NCI-H446 treated with DMSO at 0.1 percent for 48 hours (cell line): ENCODE measurements around the gene IL23R.

ENCODE experiments used
- DNase-seq: peaks from one replicate; lab custom pipeline; 2025; lab: John Stamatoyannopoulos, UW

The IL23R gene

GRCh38 chr1:67149179-67149770, 17.0 kb upstream of the IL23R start:
- DNase-seq = peak; percentile 46

DNA sequence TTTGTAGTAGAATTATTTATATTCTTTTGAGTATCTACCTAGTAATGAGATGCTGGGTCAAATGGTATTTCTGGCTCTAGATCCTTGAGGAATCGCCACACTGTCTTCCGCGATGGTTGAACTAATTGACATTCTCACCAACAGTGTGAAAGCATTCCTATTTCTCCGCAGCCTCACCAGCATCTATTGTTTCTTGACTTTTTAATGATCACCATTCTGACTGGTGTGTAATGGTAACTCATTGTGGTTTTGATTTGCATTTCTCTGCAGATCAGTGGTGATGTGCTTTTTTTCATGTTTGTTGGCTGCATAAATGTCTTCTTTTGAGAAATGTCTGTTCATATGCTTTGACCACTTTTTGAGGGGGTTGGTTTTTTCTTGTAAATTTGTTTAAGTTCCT, 15.3 kb upstream of the IL23R start:
- no peak for DNase-seq

DNA sequence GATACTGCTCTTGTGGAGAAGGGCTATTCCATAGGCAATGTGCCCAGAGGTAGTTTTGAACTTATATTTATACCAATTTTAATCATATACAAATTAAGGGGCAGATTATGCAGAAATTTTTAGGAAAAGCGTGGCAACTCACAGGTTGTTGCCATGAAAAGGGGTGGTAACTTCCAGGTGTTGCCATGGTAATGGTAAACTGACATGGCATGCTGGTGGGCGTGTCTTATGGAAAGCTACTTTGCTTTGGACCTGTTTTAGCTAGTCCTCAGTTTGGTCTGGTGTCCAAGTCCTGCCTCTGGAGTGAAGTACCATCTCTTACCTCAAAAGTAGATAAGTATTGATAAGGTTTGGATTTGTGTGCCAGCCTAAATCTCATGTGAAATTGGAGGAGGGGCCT, 7.9 kb upstream of the IL23R start:
- no peak for DNase-seq

- DNase-seq = no peak
Observed at GRCh38 chr1:67159233-67159632, 7.0 kb upstream of the IL23R start.

DNA sequence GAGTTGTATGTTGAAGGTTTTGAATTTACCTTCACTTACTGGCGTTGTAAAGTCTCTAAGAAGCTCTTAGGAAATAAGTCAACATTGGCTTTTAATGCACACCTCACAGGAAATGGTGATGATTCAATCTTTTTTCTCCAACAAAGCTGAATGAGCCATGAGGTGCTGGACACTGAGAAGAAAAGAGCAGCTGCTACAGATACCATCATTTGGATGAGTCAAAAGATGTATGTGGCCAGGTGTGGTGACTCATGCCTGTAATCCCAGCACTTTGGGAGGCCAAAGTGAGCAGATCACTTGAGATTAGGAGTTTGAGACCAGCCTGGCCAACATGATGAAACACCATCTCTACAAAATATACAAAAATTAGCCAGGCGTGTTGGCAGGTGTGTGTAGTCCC, 3.3 kb upstream of the IL23R start:
- DNase-seq = no peak

- DNase-seq = no peak
Observed at GRCh38 chr1:67165468-67166041, 699 bp upstream of the IL23R start.

GRCh38 chr1:67169496-67169895, 3.2 kb downstream of the IL23R start:
- no peak for DNase-seq

DNA sequence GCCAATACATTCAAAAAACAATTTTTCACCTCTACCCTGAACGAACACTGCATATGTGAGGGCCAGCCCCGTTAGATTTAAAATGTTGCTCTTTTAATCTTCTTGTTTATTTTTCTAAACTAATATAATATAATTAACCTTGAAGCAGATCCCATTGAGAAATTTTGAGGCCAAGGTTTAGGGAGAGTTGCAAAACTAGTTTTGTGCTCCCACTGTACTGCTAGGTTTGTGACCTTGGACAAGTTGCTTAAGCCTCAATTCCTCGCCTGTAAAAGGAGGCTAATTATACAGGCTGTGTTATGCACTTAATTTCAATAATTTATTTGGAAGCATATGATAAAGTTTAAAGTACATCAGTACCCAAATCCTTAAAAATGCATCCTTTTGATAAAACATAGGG, 3.7 kb downstream of the IL23R start:
- DNase-seq = no peak

DNA sequence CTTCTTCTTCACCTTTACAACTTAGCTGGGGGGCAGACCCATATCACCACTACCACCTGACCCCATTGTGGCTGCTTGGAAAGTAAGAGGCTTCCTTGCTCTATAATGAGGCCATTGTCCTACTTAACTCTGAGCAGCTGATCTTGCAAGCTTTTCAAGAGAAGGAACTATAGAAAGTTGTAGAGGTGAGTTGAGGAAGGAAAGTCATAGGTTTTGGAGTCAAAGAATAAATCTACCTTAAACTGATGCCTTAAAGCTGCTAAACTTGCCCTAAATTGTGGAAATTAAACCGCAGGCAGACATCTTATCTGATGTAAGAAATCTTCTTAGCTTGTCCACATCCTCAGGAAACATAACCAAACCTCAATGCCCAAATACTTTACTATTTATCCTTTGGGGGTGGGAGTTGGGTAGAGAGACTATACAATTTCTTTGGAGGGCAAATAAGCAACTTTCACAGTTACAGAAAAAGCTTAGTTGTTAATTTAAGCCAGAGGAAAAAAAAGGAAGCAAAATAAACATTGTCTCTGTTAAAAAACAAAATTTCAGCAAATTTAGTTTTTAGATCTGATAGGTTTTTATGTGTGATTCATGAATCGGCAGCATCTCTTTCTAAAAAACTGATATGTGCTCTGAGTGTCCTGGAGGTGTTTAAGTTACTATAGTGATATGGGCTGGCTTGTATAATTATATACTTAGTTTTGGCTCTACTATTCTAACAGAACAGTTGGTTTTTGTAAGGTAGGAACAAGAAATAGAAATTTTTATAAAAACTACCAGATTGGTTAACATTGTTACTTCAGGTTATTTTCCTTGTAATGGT, 4.7 kb downstream of the IL23R start:
- DNase-seq = no peak

GRCh38 chr1:67171574-67171955, 5.3 kb downstream of the IL23R start:
- DNase-seq = no peak

DNA sequence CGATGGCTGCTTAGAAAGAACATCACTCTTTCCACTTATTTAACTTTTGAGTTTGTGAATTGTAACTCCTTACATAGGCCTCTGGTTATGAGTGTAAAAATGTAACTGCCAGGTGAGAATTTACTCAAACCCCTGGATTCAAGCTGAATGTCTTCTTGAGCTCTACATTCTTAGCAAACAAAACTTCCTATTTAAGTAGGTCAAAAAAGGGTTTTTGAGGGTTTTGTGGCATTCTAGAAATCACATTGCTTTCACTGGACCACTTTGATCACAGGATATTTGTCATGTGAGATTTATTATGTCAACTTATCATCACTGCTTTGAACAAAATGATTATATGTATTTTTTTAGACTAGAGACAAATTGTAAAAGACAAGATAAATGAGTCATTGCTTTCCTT, 5.7 kb downstream of the IL23R start:
- DNase-seq = no peak

DNA sequence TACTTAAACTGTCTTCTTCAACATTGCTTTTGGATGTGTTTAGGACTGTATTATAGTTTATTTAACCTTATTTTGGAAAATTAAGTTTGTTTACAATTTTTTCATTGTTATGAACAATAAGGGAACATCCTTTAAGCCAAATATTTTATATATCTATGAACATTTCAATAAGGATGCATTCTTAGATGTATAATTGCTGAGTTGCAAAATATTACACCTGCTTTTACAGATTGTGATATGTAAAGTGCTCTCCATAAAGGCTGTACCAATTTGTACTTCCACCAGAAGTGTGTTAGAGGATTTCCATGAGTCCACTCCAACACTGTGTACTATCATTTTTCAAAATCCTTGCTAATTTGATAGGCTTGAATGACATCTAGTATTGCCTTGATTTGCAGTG, 7.7 kb downstream of the IL23R start:
- no peak for DNase-seq

- DNase-seq = no peak
Observed at GRCh38 chr1:67174716-67175284, 8.5 kb downstream of the IL23R start.

DNA sequence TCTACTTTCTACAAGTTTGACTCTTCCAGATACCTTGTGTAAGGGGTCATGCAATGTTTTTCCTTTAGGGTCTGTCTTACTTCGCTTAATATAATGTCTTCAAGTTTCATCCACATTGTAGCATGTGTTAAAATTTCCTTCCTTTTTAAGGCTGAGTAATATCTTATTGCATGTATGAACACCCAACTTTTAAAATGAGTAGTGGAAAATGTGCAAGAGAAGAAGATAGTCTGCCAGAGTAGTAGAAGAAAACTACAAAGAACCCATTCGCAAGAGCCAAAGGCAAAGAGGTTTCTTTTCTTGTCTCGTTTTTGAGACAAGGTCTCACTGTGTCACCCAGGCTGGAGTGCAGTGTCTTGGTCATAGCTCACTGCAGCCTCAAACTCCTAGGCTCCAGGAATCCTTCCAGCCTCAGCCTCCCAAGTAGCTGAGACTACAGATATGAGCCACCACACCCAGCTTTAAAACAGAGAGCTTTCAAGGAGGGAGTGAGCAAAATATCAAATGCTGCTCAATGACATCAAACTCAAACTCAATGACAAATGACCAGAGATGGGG, 9.4 kb downstream of the IL23R start:
- DNase-seq = no peak

DNA sequence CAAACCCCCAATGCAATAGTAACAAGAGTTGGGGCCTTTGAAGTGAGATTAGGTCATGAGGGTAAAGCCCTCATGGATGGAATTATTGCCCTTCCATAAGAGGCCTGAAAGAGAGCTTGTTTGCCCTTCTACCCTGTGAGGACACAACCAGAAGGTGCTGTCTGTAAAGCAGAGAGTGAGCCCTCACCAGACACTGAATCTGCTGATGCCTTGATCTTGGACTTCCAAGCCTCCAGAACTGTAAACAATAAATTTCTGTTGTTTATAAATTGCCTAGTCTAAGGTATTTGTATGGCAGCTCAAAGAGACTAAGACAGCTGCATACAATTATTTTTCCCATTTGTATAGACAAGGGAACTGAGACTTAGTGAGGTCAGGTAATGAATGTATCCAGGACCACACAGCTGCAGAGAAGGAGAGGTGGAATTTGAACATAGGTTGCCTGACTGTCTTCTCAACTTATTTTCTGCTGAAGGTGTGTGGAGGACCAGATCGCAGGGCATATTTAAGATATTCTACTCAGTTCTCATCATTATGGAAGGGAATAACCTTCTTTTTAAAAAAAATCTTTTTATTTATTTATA, 18.7 kb downstream of the IL23R start:
- DNase-seq = no peak

GRCh38 chr1:67188137-67188536, 21.9 kb downstream of the IL23R start:
- no peak for DNase-seq

DNA sequence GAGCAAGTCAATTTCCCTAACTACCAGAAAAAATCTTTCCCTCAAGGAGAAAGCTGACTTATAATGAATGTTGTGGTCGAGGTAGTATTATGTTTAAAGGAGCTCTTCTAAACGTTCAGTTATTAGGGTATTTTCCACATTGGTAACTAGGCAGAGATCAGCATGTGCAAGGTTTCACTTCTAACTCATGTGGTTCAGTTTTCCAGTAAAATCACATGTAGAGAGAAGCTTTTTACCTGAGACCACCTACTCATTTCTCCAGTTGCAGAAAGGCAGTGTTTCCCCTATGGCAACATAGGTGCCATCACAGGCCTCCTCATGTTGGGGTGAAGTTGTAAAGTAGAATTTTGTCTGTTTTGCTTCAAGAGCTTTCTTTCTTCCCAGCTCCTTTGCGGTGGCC, 23.7 kb downstream of the IL23R start:
- no peak for DNase-seq

- DNase-seq = no peak
Observed at GRCh38 chr1:67190410-67190809, 24.2 kb downstream of the IL23R start.

- DNase-seq = no peak
Observed at GRCh38 chr1:67190942-67191341, 24.7 kb downstream of the IL23R start.

- DNase-seq = no peak
Observed at GRCh38 chr1:67191668-67192520, 25.6 kb downstream of the IL23R start.

GRCh38 chr1:67192902-67193301, 26.6 kb downstream of the IL23R start:
- no peak for DNase-seq

GRCh38 chr1:67193704-67194103, 27.4 kb downstream of the IL23R start:
- DNase-seq = no peak
